ENCODE measurements around the gene CD19.
"Not testable (repeated sequence)": the region's sequence is repeated elsewhere in the genome, so short reads cannot be mapped to it uniquely, and the experiment has no call there.

CD19 gene

DNA sequence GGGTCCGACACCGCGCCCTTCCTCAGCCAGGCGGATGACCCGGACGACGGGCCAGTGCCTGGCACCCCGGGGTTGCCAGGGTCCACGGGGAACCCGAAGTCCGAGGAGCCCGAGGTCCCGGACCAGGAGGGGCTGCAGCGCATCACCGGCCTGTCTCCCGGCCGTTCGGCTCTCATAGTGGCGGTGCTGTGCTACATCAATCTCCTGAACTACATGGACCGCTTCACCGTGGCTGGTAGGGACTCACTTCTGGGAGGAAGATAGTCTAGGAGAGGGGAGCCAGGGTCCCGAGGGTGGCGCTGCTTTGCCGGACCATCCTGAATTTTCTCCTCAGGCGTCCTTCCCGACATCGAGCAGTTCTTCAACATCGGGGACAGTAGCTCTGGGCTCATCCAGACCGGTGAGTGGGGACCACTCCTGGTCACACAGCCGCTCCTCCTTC is 43.4 kb downstream of the CD19 start:
- DNase-seq (ENCODE audit: extremely low read depth, low read depth), result no peak
- TF ChIP-seq, protein P1, sequence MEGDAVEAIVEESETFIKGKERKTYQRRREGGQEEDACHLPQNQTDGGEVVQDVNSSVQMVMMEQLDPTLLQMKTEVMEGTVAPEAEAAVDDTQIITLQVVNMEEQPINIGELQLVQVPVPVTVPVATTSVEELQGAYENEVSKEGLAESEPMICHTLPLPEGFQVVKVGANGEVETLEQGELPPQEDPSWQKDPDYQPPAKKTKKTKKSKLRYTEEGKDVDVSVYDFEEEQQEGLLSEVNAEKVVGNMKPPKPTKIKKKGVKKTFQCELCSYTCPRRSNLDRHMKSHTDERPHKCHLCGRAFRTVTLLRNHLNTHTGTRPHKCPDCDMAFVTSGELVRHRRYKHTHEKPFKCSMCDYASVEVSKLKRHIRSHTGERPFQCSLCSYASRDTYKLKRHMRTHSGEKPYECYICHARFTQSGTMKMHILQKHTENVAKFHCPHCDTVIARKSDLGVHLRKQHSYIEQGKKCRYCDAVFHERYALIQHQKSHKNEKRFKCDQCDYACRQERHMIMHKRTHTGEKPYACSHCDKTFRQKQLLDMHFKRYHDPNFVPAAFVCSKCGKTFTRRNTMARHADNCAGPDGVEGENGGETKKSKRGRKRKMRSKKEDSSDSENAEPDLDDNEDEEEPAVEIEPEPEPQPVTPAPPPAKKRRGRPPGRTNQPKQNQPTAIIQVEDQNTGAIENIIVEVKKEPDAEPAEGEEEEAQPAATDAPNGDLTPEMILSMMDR (IDR thresholded peaks at IDR 0.05; ENCODE audit: low read depth, low read length), result no peak

DNA sequence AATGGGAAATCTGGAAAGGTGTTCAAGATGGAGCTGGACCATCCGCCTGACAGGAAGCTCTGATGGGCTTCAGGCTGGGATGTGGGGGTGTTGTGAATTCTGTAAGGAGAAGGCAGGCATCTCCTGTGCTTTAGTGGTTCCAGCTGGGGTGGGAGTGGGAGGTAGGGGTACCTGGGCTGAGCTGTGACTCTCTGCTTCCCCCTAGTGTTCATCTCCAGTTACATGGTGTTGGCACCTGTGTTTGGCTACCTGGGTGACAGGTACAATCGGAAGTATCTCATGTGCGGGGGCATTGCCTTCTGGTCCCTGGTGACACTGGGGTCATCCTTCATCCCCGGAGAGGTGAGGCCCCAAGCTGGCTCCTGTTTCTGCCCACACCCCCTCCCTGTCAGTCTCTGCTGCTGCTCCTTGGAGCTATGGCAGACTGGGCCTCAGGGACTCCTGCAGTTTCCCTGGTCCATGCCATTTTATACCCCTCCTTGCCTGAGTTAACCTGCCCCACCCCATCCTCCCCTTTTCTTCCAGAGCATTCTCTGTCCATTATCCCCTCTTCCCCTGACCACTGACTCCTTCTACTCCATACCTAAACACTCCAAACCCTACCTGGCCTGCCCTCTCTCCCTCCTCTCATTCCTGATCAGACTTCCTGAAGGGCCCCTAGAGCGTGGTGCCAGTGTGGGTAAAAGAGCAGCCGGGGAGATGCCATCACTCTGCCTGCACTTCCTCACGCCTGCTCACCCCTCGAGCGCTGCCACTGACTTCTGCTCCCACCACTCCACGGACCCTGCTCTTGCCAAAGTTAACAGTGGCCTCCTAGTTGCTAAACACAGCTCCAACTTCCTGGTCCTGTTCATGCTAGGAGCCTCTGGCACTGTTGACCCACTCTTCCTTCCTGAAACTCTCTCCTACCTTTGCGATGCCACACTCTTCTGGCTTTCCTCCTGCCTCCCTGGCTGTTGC is 46.2 kb downstream of the CD19 start:
- DNase-seq (ENCODE audit: extremely low read depth, low read depth), result no peak
- TF ChIP-seq, protein P1 (IDR thresholded peaks at IDR 0.05; ENCODE audit: low read depth, low read length), result peak; percentile 14

DNA sequence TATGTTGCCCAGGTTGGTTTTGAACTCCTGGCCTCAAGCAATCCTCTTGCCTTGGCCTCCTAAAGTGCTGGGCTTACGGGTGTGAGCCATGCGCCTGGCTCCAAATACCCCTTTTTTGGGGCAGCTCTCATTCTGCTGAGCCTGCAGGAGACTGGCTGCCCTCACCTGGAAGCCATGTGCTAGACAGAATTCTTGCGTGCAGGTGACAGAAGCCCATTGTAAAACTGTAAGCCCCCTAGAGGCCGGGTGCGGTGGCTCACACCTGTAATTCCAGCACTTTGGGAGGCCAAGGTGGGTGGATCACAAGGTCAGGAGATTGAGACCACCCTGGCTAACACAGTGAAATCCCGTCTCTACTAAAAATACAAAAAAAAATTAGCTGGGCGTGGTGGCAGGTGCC is 48.6 kb downstream of the CD19 start:
- DNase-seq (ENCODE audit: extremely low read depth, low read depth), result not testable (repeated sequence)

DNA sequence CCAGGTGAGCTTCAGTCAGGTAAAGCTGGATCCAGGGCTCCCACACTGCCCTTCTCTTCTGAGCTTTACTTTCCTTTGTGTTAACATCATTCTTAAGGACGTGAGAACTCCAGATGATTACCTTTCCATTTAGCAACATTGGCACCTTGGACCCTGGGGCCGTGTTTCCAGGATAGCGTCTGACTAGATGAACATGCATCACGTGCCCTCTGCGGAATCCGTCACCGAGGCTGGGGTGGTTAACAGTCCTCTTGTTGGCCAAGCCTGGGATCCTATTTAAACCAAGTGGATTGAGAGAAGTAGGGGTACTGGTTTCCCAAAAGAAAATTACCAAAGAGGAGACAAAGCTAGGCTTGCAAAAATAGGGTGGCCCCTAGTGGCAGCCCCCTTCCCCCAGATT is 49.2 kb downstream of the CD19 start:
- TF ChIP-seq, protein P1 (IDR thresholded peaks at IDR 0.05; ENCODE audit: low read depth, low read length), result no peak
- no peak for DNase-seq (ENCODE audit: extremely low read depth, low read depth)

DNA sequence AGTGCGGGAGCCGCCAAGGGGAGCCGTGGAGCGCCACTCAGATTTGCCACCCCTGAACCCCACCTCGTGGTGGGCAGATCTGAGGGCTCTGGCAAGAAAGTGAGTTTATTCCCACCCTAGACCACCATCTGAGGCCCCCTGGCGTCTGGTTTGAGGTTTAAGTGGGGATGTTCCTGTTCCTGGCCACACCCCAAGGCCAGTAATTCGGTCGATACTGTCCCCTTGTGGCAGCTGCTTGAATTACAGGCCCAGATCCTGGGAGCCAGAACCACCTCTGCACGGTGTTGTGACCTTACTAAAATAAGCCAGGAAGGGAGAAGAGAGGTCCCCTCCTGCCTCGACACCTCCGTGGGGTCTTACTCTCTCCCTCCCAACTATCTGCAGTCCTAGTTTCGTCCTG is 49.7 kb downstream of the CD19 start:
- TF ChIP-seq, protein P1 (IDR thresholded peaks at IDR 0.05; ENCODE audit: low read depth, low read length), result peak; percentile 36
- no peak for DNase-seq (ENCODE audit: extremely low read depth, low read depth)

DNA sequence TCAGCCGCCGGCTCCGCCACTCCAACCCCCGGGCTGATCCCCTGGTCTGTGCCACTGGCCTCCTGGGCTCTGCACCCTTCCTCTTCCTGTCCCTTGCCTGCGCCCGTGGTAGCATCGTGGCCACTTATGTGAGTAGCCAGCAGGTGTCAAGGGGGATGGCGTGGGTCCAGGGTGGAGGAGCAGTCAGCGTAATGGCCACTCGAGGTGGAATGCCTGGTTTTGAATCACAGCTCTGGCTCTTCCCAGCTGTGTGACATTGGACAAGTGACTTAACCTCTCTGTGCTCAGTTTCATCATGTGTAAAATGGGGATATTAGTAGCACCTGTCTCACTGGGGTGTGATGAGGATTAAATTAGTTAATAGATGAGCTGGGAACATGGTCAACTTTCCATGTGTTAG is 50.6 kb downstream of the CD19 start:
- TF ChIP-seq, protein P1 (IDR thresholded peaks at IDR 0.05; ENCODE audit: low read depth, low read length), result no peak
- no peak for DNase-seq (ENCODE audit: extremely low read depth, low read depth)

DNA sequence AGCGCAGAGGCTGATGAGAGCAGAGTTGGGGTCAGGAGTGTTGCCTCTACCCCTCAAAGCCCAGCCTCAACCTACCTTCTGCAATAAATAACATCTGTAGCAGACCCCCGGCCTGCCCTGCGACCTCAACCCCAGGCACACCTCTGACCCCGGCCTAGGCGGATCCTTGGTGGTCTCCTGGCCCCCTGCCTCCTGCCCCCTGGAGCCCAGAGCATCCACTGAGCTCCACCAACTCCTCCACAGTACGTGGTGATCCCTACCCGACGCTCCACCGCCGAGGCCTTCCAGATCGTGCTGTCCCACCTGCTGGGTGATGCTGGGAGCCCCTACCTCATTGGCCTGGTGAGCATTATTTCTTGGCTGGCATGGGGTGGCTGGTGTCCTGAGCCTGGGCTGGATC is 51.2 kb downstream of the CD19 start:
- TF ChIP-seq, protein P1 (IDR thresholded peaks at IDR 0.05; ENCODE audit: low read depth, low read length), result no peak
- DNase-seq (ENCODE audit: extremely low read depth, low read depth), result no peak

Measured in AG09319 (cell line).